ENCODE measurements around the gene GPRIN1.
"Not testable (repeated sequence)": the region's sequence is repeated elsewhere in the genome, so short reads cannot be mapped to it uniquely, and the experiment has no call there.

The GPRIN1 gene

DNA sequence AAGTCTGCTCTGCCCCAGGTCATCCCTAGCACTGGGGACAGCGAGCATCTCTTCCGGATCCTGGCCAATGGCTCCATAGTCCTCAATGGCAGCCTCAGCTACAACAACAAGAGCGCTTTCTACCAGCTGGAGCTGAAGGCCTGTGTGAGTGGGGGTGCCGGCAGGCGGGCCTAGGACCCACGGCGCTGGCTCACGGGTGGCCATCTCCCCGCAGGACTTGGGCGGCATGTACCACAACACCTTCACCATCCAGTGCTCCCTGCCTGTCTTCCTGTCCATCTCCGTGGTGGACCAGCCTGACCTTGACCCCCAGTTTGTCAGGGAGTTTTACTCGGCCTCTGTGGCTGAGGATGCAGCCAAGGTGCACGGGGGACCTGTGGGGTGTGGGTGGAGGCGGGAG is 34.9 kb downstream of the GPRIN1 start:
- DNase-seq (ENCODE audit: low read depth in 2 of 2, low spot score in 1 of 2): no peak

DNA sequence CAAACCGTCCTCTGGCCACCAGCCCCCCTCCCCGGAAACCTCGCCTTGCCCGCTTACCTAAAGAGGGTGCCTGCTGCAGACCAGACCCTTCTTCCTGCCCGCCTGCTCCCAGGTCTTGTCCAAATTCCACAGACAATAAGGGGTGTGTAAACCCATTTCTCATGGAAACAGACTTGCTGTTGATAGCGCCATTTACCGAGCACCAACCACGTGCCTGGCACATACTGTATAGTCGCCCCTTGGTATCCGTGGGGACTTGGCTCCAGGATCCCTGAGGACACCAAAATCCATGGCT is 35.7 kb downstream of the GPRIN1 start:
- no peak for DNase-seq (ENCODE audit: low read depth in 2 of 2, low spot score in 1 of 2)

DNA sequence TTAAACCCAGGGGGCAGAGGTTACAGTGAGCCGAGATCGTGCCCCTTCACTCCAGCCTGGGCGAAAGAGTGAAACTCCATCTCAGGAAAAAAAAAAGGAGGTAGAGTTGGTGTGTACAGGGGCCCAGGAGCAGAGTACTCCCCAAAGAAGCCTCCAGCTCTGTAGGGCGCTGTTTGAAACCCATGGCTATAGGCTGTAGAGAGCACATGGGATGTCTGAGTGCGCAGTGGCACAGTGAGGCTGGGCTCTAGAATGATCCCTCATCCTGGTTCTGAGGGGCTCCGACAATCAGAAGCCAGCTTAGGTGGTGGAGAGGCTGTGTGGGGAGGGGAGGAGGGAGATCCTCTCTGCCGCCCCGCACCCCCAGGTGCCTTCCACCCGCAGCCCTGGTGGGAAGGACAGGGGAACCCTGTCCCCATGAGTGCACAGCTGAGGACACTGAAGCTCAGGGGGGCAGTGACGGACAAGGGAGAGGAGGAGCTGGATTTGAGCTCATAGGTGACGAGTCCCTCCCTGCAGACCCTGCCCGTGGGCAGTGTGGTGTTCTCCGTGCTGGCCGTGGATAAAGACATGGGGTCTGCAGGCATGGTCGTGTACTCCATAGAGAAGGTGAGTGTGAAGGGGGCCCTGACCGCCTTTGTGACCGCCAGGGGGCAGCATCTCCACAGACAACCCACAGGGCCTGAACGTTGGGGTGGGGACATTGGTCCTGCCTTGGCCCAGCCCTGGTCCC is 36.2 kb downstream of the GPRIN1 start:
- DNase-seq (ENCODE audit: low read depth in 2 of 2, low spot score in 1 of 2): peak; percentile 55 to 77

DNA sequence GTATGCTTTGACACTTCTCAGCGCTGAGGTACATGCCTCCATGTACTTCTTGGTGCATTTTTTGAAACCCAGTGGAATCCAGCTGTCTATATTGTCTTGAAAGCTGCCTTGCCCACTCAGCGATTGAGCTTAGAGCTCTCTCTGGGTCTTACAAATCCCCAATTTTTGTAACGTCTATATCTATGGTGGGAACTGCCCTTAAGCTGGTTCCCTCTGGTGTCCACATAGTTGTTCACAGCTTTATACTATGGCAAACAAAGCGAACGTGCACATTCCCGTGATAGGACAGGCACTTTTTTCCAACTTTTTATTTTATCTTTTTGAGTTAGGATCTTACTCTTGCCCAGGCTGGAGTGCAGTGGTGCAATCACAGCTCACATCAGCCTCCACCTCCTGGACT is 39.9 kb downstream of the GPRIN1 start:
- no peak for DNase-seq (ENCODE audit: low read depth in 2 of 2, low spot score in 1 of 2)

DNA sequence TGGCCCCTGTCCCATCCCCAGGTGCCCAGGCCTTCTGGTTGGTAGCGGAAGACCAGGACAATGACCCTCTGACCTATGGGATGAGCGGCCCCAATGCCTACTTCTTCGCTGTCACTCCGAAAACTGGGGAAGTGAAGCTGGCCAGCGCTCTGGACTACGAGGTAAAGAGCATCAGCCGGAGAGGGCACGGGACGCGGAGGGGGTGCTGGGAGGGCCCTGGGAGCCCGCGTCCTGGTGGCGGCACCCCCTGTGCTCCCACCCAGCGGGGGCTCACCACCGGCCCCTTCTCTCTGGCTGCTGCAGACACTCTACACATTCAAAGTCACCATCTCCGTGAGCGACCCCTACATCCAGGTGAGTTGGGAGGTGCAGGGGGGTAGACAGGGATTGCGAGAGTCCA is 41.3 kb downstream of the GPRIN1 start:
- no peak for DNase-seq (ENCODE audit: low read depth in 2 of 2, low spot score in 1 of 2)

DNA sequence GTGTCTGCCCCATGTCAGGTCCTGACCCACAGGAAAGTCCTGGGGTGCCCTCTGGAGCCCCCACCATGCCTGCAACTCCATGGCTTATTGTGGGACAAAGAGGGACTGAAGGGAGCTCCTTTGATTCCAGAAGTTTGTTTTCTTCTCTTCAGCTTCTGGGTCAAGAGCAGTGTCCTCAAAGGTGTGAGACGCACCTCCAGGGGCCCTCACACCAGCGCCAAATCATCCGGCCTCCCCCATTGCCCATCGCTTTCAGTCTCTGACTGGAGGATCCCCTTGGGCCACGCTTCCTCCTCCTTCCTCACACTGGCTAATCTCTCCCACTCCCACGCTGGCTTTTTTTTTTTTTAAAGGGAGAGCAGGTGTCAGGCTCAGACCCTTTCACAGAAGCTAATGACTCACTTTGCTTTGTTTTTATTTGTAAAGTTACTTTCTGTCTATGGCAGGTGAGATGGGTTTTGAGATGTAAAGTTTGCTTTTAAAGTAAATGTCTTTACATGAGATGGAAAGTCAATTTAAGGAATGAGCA is 44.1 kb downstream of the GPRIN1 start:
- DNase-seq (ENCODE audit: low read depth in 2 of 2, low spot score in 1 of 2): no peak

DNA sequence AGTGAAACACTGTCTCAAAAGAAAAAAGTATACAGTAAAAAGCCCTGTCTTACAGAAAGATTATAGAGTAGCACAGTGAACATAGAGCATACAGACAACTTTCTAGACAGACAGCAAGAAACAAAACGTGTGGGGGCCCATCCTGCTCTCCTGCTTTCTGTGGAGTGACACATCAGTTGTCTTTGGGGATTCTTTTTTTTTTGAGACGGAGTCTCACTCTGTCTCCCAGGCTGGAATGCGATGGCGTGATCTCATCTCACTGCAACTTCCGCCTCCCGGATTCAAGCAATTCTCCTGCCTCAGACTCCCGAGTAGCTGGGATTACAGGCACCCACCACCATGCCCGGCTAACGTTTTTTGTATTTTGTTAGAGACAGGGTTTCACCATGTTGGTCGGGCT is 46.0 kb downstream of the GPRIN1 start:
- no peak for DNase-seq (ENCODE audit: low read depth in 2 of 2, low spot score in 1 of 2)

DNA sequence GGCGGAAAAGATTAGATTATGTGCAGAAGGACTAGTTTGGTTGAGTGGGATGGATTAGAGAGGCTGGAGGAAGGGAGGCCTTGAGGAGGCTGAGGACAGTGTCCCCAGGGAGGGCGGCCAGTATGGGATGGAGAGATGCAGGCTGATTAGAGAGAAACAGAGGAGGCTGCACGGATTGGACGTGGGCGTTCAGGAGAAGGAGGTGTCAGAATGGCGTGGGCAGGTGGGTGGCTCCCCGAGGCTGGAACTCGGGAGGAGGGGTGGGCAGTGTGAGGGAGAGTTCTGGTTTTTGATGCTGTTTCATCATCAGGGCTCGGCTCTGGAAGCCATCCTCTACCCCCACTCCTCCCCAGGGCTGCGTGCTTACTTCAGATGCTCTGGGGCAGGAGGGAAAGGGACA is 47.8 kb downstream of the GPRIN1 start:
- DNase-seq (ENCODE audit: low read depth in 2 of 2, low spot score in 1 of 2): no peak

DNA sequence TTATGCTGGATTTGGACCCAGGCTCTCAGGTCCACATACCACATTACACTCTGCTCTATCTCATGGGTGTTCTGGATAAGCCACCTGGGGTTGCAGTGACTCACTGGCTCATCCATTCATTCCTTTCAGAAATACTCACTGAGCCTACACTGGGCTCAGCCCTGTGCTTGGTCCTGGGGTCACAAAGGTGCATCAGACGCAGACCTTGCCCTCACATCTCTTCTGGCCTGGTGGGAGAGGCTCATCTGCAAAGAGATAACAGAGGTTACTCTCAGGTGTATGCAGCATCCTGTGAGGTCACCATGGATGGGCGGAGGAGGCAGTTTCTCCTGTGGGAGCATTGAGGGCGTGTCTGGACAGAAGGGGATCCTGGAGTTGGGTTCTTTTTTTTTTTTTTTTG is 48.7 kb downstream of the GPRIN1 start:
- DNase-seq (ENCODE audit: low read depth in 2 of 2, low spot score in 1 of 2): no peak

DNA sequence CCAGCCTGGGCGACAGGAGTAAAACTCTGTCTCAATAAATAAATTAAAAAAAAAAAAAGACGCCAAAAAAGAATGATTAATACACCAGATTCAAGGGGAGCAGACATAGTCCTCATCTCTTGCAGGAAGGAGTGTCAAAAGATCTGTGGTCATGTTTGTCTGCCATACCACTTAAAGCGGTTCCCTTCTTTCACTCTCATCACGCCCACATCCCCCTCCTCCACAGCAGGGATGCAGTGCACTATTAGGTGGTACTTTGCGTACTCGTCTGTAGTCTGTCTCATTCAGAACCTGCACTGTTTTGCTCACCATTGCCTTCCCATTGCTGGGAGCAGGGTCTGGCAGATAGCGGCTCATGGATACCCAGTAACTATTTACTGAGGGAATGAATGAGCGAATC is 49.6 kb downstream of the GPRIN1 start:
- no peak for DNase-seq (ENCODE audit: low read depth in 2 of 2, low spot score in 1 of 2)

DNA sequence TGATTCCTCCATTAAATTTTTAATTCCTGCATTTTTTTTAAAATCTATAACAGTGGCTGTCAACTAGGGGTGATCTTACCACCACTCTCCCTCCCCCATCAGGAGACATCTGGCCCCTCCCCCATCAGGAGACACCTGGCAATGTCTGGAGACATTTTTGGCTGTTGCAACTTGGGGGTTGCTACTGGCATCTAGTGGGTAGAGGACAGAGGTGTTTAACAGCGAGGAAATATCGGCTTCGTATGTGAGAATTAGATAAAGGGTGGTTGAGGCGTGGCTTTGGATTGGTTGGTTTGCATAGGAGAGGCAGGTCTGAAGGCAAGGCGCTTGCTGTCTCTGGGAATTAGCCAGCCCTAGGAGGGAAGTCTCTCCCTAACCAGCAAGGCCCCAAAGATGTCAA is 50.3 kb downstream of the GPRIN1 start:
- DNase-seq (ENCODE audit: low read depth in 2 of 2, low spot score in 1 of 2): no peak

DNA sequence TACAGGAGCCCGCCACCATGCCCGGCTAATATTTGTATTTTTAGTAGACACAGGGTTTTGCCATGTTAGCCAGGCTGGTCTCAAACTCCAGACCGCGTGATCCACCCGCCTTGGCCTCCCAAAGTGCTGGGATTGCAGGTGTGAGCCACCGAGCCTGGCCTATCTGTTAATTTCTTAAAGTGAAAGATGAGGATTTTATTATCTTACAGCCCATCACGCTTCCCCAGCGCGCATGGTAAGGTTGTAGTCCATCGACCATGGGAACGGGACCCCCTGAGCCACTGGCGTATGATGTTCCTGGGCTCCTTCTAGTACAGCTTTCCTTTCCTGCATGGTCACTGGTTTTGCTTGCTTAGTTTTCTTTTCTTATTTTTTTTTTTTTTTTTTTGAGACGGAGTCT is 52.1 kb downstream of the GPRIN1 start:
- no peak for DNase-seq (ENCODE audit: low read depth in 2 of 2, low spot score in 1 of 2)

DNA sequence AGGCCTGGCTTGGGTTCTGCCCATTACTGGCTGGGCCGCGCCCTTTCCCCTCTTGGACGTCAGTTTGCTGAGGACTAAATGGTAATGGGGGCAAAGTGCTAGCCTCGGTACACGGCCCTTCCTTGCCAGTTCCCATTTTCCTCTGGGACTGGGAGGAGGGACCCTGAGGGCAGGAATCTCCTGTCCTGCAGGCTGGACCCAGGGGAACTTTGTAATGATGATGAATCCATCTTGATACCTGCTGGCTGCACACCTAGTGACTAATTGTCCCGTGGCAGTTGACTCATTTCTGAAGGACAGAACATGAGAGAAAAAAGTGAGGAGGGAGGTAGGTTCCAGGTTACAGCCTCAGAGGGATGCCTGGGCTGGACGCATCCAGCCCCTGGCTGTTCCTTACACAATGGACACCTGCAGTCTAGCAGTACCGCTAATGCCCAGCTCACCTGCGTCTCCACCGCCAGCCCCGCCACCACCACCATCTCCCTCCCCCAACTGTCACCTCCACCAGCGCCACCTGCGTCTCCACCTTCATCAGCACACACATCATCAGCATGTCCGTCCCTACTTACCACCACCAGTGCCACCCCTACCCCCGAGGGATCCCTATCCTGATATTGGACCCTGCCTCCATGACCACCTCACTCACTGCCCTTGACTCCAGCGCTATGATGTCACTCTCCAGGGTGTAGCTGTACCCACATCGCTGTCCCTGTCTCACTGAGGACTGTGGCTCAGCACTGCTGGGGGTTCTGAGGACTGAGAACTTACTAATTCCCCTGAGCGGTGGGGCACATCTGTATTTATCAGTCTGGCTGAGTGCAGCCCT is 56.5 kb downstream of the GPRIN1 start:
- DNase-seq (ENCODE audit: low read depth in 2 of 2, low spot score in 1 of 2): no peak

DNA sequence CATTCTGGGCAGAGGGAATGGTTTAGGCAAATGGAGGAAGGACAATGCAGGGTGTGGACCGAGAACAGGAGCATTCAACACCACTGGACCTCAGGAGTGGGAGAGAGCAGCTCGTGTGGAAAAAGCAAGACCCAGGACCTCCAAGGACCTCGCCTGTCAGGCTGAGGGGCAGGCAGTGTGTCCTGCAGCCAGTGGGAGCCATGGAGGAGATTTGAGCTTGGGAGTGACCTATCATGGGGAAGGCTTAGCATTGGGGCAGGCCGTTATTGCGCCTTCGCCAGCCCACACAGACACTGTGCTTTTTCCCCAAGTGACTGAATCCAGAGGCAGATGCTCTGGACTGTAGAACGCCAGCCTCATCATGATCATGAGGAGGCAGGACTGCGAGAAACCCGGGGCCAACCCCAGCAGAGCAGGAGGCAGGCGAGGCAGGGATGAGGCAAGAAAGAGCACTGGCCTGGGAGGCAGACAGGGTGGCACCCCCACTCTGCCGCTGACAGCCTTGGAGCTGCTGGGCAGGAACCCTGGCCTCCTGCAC is 57.6 kb downstream of the GPRIN1 start:
- DNase-seq (ENCODE audit: low read depth in 2 of 2, low spot score in 1 of 2): no peak

DNA sequence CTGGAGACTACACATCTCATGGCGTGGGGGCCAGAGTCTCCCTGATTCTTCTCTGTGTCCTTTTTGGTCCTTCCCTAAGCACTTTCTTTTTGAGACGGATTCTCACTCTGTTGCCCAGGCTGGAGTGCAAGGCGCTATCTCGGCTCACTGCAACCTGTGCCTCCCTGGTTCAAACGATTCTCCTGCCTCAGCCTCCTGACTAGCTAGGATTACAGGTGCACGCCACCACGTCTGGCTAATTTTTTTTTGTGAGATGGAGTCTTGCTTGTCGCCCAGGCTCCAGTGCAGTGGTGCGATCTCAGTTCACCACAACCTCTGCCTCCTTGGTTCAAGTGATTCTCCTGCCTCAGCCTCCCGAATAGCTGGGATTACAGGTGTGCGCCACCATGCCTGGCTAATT is 59.0 kb downstream of the GPRIN1 start:
- not testable (repeated sequence) for DNase-seq (ENCODE audit: low read depth in 2 of 2, low spot score in 1 of 2)

DNA sequence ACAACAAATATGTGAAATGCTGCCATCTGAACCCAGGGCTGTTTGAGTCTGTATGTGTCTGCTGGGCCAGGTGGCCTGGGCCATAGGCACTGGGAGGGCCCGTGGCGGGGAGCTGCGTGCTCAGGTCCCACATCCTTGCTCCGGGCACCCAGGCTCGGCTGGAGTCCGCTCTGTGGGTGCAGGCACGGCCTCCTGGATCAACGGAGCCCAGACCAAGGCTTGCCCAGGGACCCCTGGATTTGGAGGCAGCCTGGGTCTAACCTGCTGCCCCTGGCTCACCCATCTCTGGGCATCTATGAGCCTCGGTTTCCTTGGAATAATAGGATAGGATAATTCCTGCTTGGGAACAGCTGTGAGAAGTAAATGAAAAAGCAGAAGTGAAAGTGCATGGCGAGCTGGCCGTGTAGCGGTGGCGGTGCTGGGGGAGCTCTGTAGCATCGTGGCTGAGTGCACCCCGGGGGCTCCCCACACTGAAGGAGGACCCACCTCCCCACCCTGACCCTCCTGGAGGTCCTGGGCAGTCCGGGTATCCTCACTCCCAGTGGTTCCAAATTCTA is 59.6 kb downstream of the GPRIN1 start:
- DNase-seq (ENCODE audit: low read depth in 2 of 2, low spot score in 1 of 2): no peak

DNA sequence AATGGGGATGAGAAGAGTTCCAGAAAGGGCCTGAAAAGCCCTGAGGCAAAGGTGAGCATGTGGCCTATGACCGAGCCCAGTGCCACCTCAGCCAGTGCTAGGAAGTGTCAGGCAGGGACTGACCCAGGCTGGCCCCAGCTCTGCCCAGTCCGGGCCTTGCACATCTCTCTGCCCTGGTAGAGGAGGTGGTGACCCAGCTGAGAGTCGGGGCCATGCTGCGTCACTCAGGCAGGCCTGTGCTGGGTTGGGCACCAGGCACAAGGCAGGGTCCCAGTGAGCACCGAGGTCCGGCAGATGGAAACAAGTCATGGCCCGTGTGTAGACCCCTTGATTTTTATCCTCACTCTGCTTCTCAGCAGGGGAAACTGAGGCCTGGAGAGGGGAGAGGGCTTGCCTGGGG is 60.1 kb downstream of the GPRIN1 start:
- no peak for DNase-seq (ENCODE audit: low read depth in 2 of 2, low spot score in 1 of 2)

DNA sequence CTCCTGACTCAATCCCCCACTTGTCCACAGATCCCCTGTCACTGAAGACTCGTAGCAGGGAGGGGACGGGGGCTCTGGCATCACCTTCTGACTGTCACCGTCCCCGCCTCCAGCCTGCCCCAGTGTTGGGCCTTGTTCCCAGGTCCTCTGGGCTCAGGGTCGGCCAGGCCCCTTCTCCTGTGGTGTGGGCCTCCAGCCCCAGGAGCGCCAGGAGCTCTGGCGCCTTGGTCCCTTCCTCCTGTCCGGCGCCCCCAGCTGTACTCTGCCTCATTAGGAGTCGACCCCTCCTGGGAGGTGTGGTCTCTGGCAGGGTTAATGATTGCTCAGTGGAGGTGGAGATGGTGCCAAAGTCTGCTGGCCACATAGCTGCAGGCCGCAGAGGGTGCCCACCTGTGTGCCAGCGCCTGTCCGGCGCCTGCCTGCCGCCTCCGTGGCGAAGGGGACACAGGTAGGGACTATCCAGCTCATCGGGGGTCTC is 61.0 kb downstream of the GPRIN1 start, which contains the start of gene CDHR2:
CDHR2 (plus strand) TSS at position 376 of the 478 bp plus-strand sequence. CDS start 16,011 bp downstream, outside the sequence.
- DNase-seq (ENCODE audit: low read depth in 2 of 2, low spot score in 1 of 2): no peak

DNA sequence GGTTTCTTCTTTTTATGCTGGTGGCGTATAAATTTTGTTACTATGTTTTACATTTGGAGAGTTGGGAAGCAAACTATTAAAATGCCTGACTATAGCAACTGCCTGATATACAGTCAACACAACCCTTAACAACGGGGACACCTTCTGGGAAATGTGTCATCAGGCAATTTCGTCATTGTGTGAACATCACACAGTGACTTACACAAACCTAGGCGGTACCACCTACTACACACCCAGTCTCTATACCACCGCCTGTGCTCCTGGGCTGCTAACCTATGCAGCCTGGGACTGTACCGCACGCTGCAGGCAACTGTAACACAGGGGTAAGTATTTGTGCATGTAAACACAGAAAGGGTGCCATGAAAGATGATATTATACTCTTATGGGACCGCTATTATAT is 62.2 kb downstream of the GPRIN1 start:
- no peak for DNase-seq (ENCODE audit: low read depth in 2 of 2, low spot score in 1 of 2)
